Measurements from ENCODE around the gene LDAF1. TPM values are rescaled to one million over a fixed set of nuclear protein-coding genes. Genes with fewer than 3 reads are reported as not detected.
"Not testable (repeated sequence)": the region's sequence is repeated elsewhere in the genome, so short reads cannot be mapped to it uniquely, and the experiment has no call there.

LDAF1 gene
- total RNA-seq: 6.8 and 8.4 TPM in 2 replicates

GRCh38 chr16:21158208-21159110 is at the start of gene LDAF1:
Gene LDAF1, plus strand, starts transcription at chr16:21158674. Its CDS starts 2,509 bp downstream, at chr16:21161183.
- intact Hi-C loops (cut with micrococcal nuclease): loop anchor here (1.0 to 10.0 kb wide), 7 partner anchors 30 to 1636 kb away; partner anchors contain the start of genes CCP110, DCUN1D3, ERI2 and GDE1

GRCh38 chr16:21115551-21115950 is 42.9 kb upstream of the LDAF1 start:
- intact Hi-C loops (cut with micrococcal nuclease): not testable (repeated sequence)

- intact Hi-C loops (cut with micrococcal nuclease): no loop called here
Observed at GRCh38 chr16:21116148-21116693, 42.3 kb upstream of the LDAF1 start.

GRCh38 chr16:21117567-21117966 is 40.9 kb upstream of the LDAF1 start:
- intact Hi-C loops (cut with micrococcal nuclease): no loop called here

- intact Hi-C loops (cut with micrococcal nuclease): no loop called here
Observed at GRCh38 chr16:21120976-21121520, 37.4 kb upstream of the LDAF1 start.

- intact Hi-C loops (cut with micrococcal nuclease): no loop called here
Observed at GRCh38 chr16:21125191-21125590, 33.3 kb upstream of the LDAF1 start.

- intact Hi-C loops (cut with micrococcal nuclease): no loop called here
Observed at GRCh38 chr16:21126518-21126917, 32.0 kb upstream of the LDAF1 start.

- intact Hi-C loops (cut with micrococcal nuclease): no loop called here
Observed at GRCh38 chr16:21128991-21129390, 29.5 kb upstream of the LDAF1 start.

GRCh38 chr16:21130811-21131210 is 27.7 kb upstream of the LDAF1 start:
- intact Hi-C loops (cut with micrococcal nuclease): no loop called here

GRCh38 chr16:21134053-21134452 is 24.4 kb upstream of the LDAF1 start:
- intact Hi-C loops (cut with micrococcal nuclease): no loop called here

- intact Hi-C loops (cut with micrococcal nuclease): no loop called here
Observed at GRCh38 chr16:21145738-21146137, 12.7 kb upstream of the LDAF1 start.

GRCh38 chr16:21150375-21151001 is 8.0 kb upstream of the LDAF1 start, which contains the start of gene DNAH3:
Gene DNAH3, minus strand, starts transcription at chr16:21150846. Its CDS starts 527 bp downstream, at chr16:21150319.
- intact Hi-C loops (cut with micrococcal nuclease): loop anchor here (10.0 kb wide), 1 partner anchor 296 kb away; no protein-coding TSS in a partner anchor

- intact Hi-C loops (cut with micrococcal nuclease): loop anchor here (10.0 kb wide), 1 partner anchor 298 kb away; no protein-coding TSS in a partner anchor
Observed at GRCh38 chr16:21152160-21153030, 6.1 kb upstream of the LDAF1 start.

- intact Hi-C loops (cut with micrococcal nuclease): loop anchor here (10.0 kb wide), 1 partner anchor 298 kb away; no protein-coding TSS in a partner anchor
Observed at GRCh38 chr16:21153124-21153729, 5.2 kb upstream of the LDAF1 start.

GRCh38 chr16:21156011-21156410 is 2.5 kb upstream of the LDAF1 start:
- intact Hi-C loops (cut with micrococcal nuclease): loop anchor here (5.0 to 10.0 kb wide), 2 partner anchors 301 to 1634 kb away; partner anchors contain the start of genes CCP110 and GDE1

- intact Hi-C loops (cut with micrococcal nuclease): loop anchor here (5.0 to 10.0 kb wide), 2 partner anchors 302 to 1635 kb away; partner anchors contain the start of genes CCP110 and GDE1
Observed at GRCh38 chr16:21156767-21157467, 1.6 kb upstream of the LDAF1 start.

- intact Hi-C loops (cut with micrococcal nuclease): loop anchor here (1.0 to 10.0 kb wide), 7 partner anchors 31 to 1635 kb away; partner anchors contain the start of genes CCP110, DCUN1D3, ERI2 and GDE1
Observed at GRCh38 chr16:21157632-21158031, 842 bp upstream of the LDAF1 start.

GRCh38 chr16:21159281-21159951 is 942 bp downstream of the LDAF1 start:
- intact Hi-C loops (cut with micrococcal nuclease): loop anchor here (2.0 to 10.0 kb wide), 5 partner anchors 29 to 1637 kb away; partner anchors contain the start of genes CCP110, ERI2, GDE1 and REXO5

All from T-helper 1 cell treated with Interleukin-12 subunit alpha and Interleukin-12 subunit beta and Interleukin-4 antibody, amounts not matched to agents 30 ng/mL and 1 ng/mL, for 36 hours (primary cell).